HG03025 (cell line): ENCODE results near the gene TUBGCP5.

Experiments used
- ATAC-seq: cut with Tn5 transposase; IDR thresholded peaks from one replicate; pipeline ENCODE4 v1.9.1; 2021; ENCODE audit warnings: mild to moderate bottlenecking, moderate library complexity; ENCODE audit not compliant: unreplicated experiment, low FRiP score

The TUBGCP5 gene

GRCh38 chr15:22955544-22956119 lies 83.7 kb downstream of the TUBGCP5 start:
- no peak for ATAC-seq

DNA sequence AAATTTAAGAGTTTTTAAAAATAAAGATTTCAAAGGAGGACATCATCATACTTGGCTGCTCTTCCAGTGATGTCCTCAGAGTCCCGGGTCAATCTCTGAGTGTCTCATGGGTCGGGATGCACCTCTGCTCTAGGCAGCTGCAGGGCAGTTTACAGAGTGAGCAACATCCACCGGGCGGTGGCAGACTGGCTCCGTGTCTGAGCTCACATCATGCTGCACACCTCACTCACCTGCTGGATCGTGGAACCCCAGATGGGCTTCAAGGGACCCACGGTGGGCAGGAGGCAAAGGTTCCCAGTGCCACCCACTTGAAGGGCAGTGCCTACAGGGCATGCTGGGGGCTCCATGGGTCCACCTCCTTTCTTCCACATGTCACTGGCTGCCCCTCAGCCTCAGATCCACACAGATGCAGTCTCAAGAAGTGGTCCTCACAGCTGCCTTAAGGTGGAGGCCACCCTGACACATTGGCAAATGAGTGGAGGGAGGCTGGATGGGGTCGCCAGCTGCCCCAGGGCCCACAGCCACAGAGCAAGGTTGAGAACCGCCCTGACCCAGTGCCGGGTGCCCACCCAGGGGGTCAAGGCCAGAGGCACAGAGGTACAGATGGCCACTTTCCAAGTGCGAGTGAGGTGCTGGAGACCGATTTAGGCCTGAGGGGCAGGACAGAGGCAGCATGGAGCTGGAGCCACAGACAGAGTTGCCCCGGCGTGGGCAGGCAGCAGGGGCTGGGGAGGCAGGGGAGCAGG lies 84.4 kb downstream of the TUBGCP5 start:
- no peak for ATAC-seq

DNA sequence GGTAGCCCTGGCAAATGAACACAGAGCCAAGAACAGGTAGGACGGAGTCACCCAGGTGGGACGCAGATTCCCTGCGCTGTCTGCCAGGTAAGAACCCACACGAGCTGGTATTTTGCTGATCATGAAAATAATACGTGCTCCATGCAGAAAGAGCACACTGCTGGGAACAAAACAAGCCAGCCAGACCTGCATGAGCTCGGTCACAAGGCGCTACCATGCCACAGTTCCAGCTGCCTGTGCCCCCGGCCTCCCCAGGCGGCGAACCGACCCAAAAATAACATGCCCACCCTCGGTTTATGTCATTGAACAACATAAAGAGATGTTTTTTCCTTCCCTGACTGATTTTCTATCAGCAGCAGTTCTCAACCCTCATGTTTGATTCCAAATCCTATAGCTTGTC lies 85.0 kb downstream of the TUBGCP5 start:
- ATAC-seq, result no peak

DNA sequence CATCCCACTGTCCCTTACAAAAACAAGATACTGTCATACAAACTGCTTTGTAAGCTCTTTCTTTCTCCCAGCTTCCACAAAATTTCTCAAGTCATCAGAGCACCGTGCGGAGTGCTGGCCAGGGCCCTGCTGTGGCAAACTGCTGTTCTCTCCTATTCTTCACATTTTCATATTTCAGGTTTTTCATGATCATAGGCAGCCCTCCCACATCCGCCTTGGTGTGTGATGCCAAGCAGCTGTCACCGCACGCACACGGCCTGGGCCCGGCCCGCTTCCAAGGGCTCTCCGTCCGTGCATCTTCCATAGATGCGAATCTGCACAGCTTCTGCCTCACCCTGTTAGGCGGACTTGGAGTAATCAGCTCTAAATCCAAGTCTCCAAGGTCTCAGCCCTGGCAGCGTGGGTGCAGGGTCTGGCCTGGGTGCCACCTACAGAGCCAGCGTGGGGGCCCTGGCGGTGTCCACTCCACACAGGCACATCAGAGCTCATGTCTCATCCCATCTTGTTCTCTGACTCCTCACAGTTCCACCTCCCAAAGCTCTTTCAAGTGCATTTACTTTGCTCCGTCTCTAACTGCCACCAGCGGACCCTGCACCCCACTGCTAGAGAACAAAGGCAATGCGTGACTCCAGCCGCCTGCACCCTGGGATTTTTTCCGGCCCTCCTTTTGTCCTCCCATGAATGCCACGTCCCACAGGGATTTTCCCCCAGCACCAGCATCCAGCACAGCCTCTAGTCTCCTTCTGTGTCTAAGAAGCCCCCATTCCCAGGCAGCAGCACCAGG lies 86.4 kb downstream of the TUBGCP5 start:
- ATAC-seq, result no peak

GRCh38 chr15:22951381-22952280 lies 87.7 kb downstream of the TUBGCP5 start:
- no peak for ATAC-seq

GRCh38 chr15:22951031-22951380 lies 88.4 kb downstream of the TUBGCP5 start:
- no peak for ATAC-seq

- no peak for ATAC-seq
Observed at GRCh38 chr15:22950256-22950990, 88.9 kb downstream of the TUBGCP5 start.
